HL-60 (cell line): ENCODE data around the gene SP1.

Experiments
- CTCF ChIP-seq: IDR thresholded peaks from one replicate; pipeline ENCODE4 v1.5.1; 2011; ENCODE audit warnings: low read length, control low read depth, inconsistent platforms; ENCODE audit not compliant: insufficient read depth
- GABPA ChIP-seq: IDR thresholded peaks from 2 replicates; pipeline ENCODE4 v1.6.1; 2012; ENCODE audit warnings: low read depth
- POLR2AphosphoS5 ChIP-seq: IDR thresholded peaks from 2 replicates; pipeline ENCODE4 v1.6.1; 2012; ENCODE audit warnings: low read depth
- SPI1 ChIP-seq: IDR thresholded peaks from 2 replicates; pipeline ENCODE4 v1.6.1; 2012; ENCODE audit warnings: low read depth, mild to moderate bottlenecking, borderline replicate concordance

- TF ChIP-seq CTCF (no peak), SPI1 (no peak), POLR2AphosphoS5 (no peak), GABPA (no peak)
These were observed 83.0 kb downstream of the SP1 start for GRCh38 chr12:53462935-53463334.
